H1 (cell line): ENCODE measurements around the gene STXBP6. TPM values are rescaled to one million over a fixed set of nuclear protein-coding genes. Genes with fewer than 3 reads are reported as not detected.

Experiments
- CTCF ChIA-PET: fragments of 300-600 bp; sonication (Branson Sonifier 250); formaldehyde crosslinking; loops from one replicate; lab custom pipeline; 2021; ENCODE audit not compliant: partially characterized antibody; lab: Charles Lee
- POLR2A ChIA-PET: fragments of 300-600 bp; sonication (Branson Sonifier 250); formaldehyde crosslinking; loops from one replicate; lab custom pipeline; 2021; ENCODE audit warnings: inconsistent platforms; ENCODE audit not compliant: partially characterized antibody; lab: Charles Lee
- DNase-seq, 2 experiments: peaks; one replicate each; pipeline versions ENCODE4 v3.0.0 to v3.0.0-alpha.2; 2010 to 2022; ENCODE audit warnings: low spot score in 2 of 2, low read depth in 1 of 2, mixed read lengths in 1 of 2
- FAIRE-seq: peaks from 2 replicates; lab custom pipeline; 2011; peaks lifted over from hg19 to GRCh38; lab: Jason Lieb, UNC
- H2AFZ ChIP-seq: 2 replicates; pipeline ENCODE4 v1.8.1; 2012; ENCODE audit warnings: low read length, inconsistent platforms
- H2AK5ac ChIP-seq: 2 replicates; pipeline ENCODE4 v1.6.1; 2013; ENCODE audit warnings: low read depth, low read length
- H2BK120ac ChIP-seq: replicated peaks from 2 replicates; pipeline ENCODE3; 2013; ENCODE audit warnings: low read depth, low read length, inconsistent platforms
- H2BK12ac ChIP-seq: 2 replicates; pipeline ENCODE4 v1.6.1; 2013; ENCODE audit warnings: low read depth, low read length
- H2BK15ac ChIP-seq: 2 replicates; pipeline ENCODE4 v1.6.1; 2013; ENCODE audit warnings: low read length
- H2BK20ac ChIP-seq: 2 replicates; pipeline ENCODE4 v1.6.1; 2013; ENCODE audit warnings: low read length
- H2BK5ac ChIP-seq: 2 replicates; pipeline ENCODE4 v1.6.1; 2013; ENCODE audit warnings: low read depth, low read length
- H3K14ac ChIP-seq: 2 replicates; pipeline ENCODE4 v1.6.1; 2013; ENCODE audit warnings: inconsistent platforms; ENCODE audit not compliant: insufficient read length
- H3K18ac ChIP-seq: 2 replicates; pipeline ENCODE4 v1.6.1; 2013; ENCODE audit warnings: low read length; ENCODE audit errors: extremely low read depth
- H3K23ac ChIP-seq: 2 replicates; pipeline ENCODE4 v1.6.1; 2013; ENCODE audit warnings: inconsistent platforms; ENCODE audit not compliant: insufficient read length
- H3K23me2 ChIP-seq: 2 replicates; pipeline ENCODE4 v1.6.1; 2013; ENCODE audit warnings: low read depth, low read length
- H3K27ac ChIP-seq: 2 replicates; pipeline ENCODE4 v1.6.1; 2011; ENCODE audit warnings: low read depth, low read length, inconsistent platforms
- H3K27me3 ChIP-seq, 4 experiments: replicated peaks in 1 of 4; 1 replicate in 1 of 4; 2 replicates in 3 of 4; pipeline versions ENCODE4 v1.6.1 to v1.8.1; 2011 to 2013; ENCODE audit warnings: low read length in 3 of 4, mild to moderate bottlenecking in 3 of 4, inconsistent platforms in 2 of 4, mixed read lengths in 2 of 4, moderate library complexity in 1 of 4; ENCODE audit not compliant: control insufficient read depth in 3 of 4, insufficient read depth in 3 of 4; ENCODE audit errors: extremely low read depth in 1 of 4
- H3K36me3 ChIP-seq, 4 experiments: 2 replicates each; pipeline versions ENCODE4 v1.6.1 to v1.8.1; 2011 to 2013; ENCODE audit warnings: mild to moderate bottlenecking in 4 of 4, low read length in 3 of 4, moderate library complexity in 2 of 4, control low read depth in 1 of 4, inconsistent platforms in 1 of 4; ENCODE audit not compliant: insufficient read depth in 4 of 4, control insufficient read depth in 2 of 4
- H3K4ac ChIP-seq: replicated peaks from 2 replicates; pipeline ENCODE3; 2013; ENCODE audit warnings: low read length, low read depth, mixed read lengths, inconsistent platforms; ENCODE audit not compliant: insufficient read length
- H3K4me1 ChIP-seq, 4 experiments: replicated peaks in 1 of 4; 1 replicate in 1 of 4; 2 replicates in 3 of 4; pipeline versions ENCODE4 v1.6.1 to v1.8.1; 2011 to 2013; ENCODE audit warnings: low read length in 3 of 4, inconsistent platforms in 2 of 4, mixed read lengths in 1 of 4; ENCODE audit not compliant: insufficient read depth in 4 of 4, control insufficient read depth in 3 of 4
- H3K4me2 ChIP-seq, 2 experiments: 2 replicates each; pipeline versions ENCODE4 v1.6.1 to v1.8.1; 2011 to 2013; ENCODE audit warnings: low read depth in 2 of 2, low read length in 2 of 2, control low read depth in 1 of 2, inconsistent platforms in 1 of 2, mild to moderate bottlenecking in 1 of 2; ENCODE audit not compliant: insufficient read depth in 1 of 2
- H3K4me3 ChIP-seq, 4 experiments: fragments of 200-600, 300-600 bp in 1 of 4; sonication (generic), shearing (Covaris generic), sonication (Bioruptor Twin) in 1 of 4; 2 replicates each; pipeline versions ENCODE4 v1.5.1 to v1.8.1; 2011 to 2016; ENCODE audit warnings: low read length in 4 of 4, low read depth in 3 of 4, control low read depth in 2 of 4, inconsistent platforms in 2 of 4, mild to moderate bottlenecking in 2 of 4, mixed read lengths in 1 of 4, moderate library complexity in 1 of 4; ENCODE audit not compliant: insufficient read depth in 2 of 4; ENCODE audit errors: extremely low read depth in 1 of 4
- H3K56ac ChIP-seq: replicated peaks from 2 replicates; pipeline ENCODE3; 2013; ENCODE audit warnings: low read depth, mild to moderate bottlenecking, mixed read lengths, low read length, inconsistent platforms; ENCODE audit not compliant: insufficient read length
- H3K79me1 ChIP-seq: 2 replicates; pipeline ENCODE4 v1.6.1; 2013; ENCODE audit warnings: low read depth, low read length, control low read depth
- H3K79me2 ChIP-seq, 2 experiments: 2 replicates each; pipeline versions ENCODE4 v1.6.1 to v1.8.1; 2012 to 2013; ENCODE audit warnings: low read length in 2 of 2, mild to moderate bottlenecking in 2 of 2, inconsistent platforms in 1 of 2; ENCODE audit not compliant: insufficient read depth in 2 of 2, control insufficient read depth in 1 of 2
- H3K9ac ChIP-seq, 4 experiments: replicated peaks in 1 of 4; 1 replicate in 1 of 4; 2 replicates in 3 of 4; pipeline versions ENCODE4 v1.6.1 to v1.8.1; 2011 to 2013; ENCODE audit warnings: low read depth in 3 of 4, low read length in 3 of 4, control low read depth in 2 of 4, mild to moderate bottlenecking in 2 of 4, moderate library complexity in 2 of 4, inconsistent platforms in 1 of 4; ENCODE audit errors: extremely low read depth in 1 of 4
- H3K9me3 ChIP-seq, 2 experiments: 2 replicates each; pipeline versions ENCODE4 v1.6.1 to v1.8.1; 2012 to 2013; ENCODE audit warnings: mild to moderate bottlenecking in 2 of 2, moderate library complexity in 2 of 2, control low read depth in 1 of 2, inconsistent platforms in 1 of 2, low read depth in 1 of 2, low read length in 1 of 2, mixed read lengths in 1 of 2; ENCODE audit not compliant: insufficient read depth in 2 of 2
- H4K20me1 ChIP-seq, 2 experiments: replicated peaks in 1 of 2; 2 replicates each; pipeline versions ENCODE3 to v1.8.1; 2011 to 2013; ENCODE audit warnings: inconsistent platforms in 2 of 2, low read length in 2 of 2, mild to moderate bottlenecking in 1 of 2; ENCODE audit not compliant: insufficient read depth in 2 of 2, control insufficient read depth in 1 of 2
- H4K5ac ChIP-seq: 2 replicates; pipeline ENCODE4 v1.6.1; 2013; ENCODE audit warnings: low read length, low read depth, mixed read lengths, inconsistent platforms; ENCODE audit not compliant: insufficient read length
- H4K8ac ChIP-seq: 2 replicates; pipeline ENCODE4 v1.8.0; 2013; ENCODE audit warnings: mild to moderate bottlenecking, moderate library complexity, low read length, inconsistent platforms; ENCODE audit not compliant: insufficient read depth; ENCODE audit errors: extremely low read depth
- H4K91ac ChIP-seq: replicated peaks from 2 replicates; pipeline ENCODE3; 2013; ENCODE audit warnings: low read length, mixed read lengths, inconsistent platforms; ENCODE audit not compliant: insufficient read length
- ASH2L ChIP-seq: fragments of 200-600, 300-600 bp; sonication (generic); IDR thresholded peaks from one replicate; pipeline ENCODE4 v1.7.1; 2017; ENCODE audit warnings: low read length
- CEBPB ChIP-seq: IDR thresholded peaks from 2 replicates; pipeline ENCODE4 v1.6.1; 2012; ENCODE audit warnings: low read depth, low read length
- CTCF ChIP-seq, 3 experiments: IDR thresholded peaks; 1 replicate in 2 of 3; 2 replicates in 1 of 3; pipeline versions ENCODE4 v1.5.1 to v1.6.1; 2011; ENCODE audit warnings: low read length in 3 of 3, mild to moderate bottlenecking in 3 of 3, inconsistent platforms in 2 of 3, low read depth in 1 of 3, moderate library complexity in 1 of 3; ENCODE audit not compliant: insufficient read depth in 1 of 3; ENCODE audit errors: control extremely low read depth in 1 of 3
- JUND ChIP-seq: IDR thresholded peaks from 2 replicates; pipeline ENCODE4 v1.6.1; 2011; ENCODE audit warnings: mild to moderate bottlenecking, improper control_type of control experiment, low read length
- KDM1A ChIP-seq: fragments of 200-600, 300-600 bp; sonication (generic); IDR thresholded peaks from 2 replicates; pipeline ENCODE4 v1.7.1; 2016; ENCODE audit warnings: mild to moderate bottlenecking, low read length, borderline replicate concordance
- KDM4A ChIP-seq: IDR thresholded peaks from one replicate; pipeline ENCODE4 v1.7.1; 2012; ENCODE audit warnings: low read depth, mild to moderate bottlenecking, moderate library complexity, low read length, inconsistent platforms; ENCODE audit not compliant: severe bottlenecking
- SIX5 ChIP-seq: IDR thresholded peaks from 2 replicates; pipeline ENCODE4 v1.6.1; 2011; ENCODE audit warnings: mild to moderate bottlenecking, low read depth, low read length
- SRF ChIP-seq: IDR thresholded peaks from 2 replicates; pipeline ENCODE4 v1.6.1; 2011; ENCODE audit warnings: mild to moderate bottlenecking, low read depth, low read length, moderate library complexity
- SUZ12 ChIP-seq: fragments of 200-600 bp; sonication (generic); IDR thresholded peaks from 2 replicates; pipeline ENCODE4 v1.6.1; 2012; ENCODE audit warnings: mild to moderate bottlenecking, inconsistent platforms, low read length, moderate library complexity, mixed read lengths
- TAF7 ChIP-seq: optimal IDR thresholded peaks from 2 replicates; pipeline ENCODE3; 2011; ENCODE audit warnings: low read depth, mild to moderate bottlenecking, inconsistent platforms, low read length, moderate library complexity, borderline replicate concordance
- WGBS, 2 experiments: shearing (Covaris generic) in 1 of 2; methylation state at CpG; one replicate each; pipeline versions ENCODE4 v1.1.6 to v1.1.7; 2013 to 2015; ENCODE audit warnings: low lambda C conversion rate in 2 of 2, mixed read lengths in 2 of 2, inconsistent platforms in 1 of 2, low coverage in 1 of 2, missing lambda C conversion rate in 1 of 2; ENCODE audit not compliant: insufficient replicate concordance in 2 of 2, insufficient coverage in 1 of 2, insufficient read length in 1 of 2; ENCODE audit errors: extremely low coverage in 1 of 2, missing lambda C conversion rate in 1 of 2; 5-methylcytosine and 5-hydroxymethylcytosine counted together
- polyA plus RNA-seq, 7 experiments: library from polyadenylated mRNA; depleted of rRNA in 3 of 7; stranded (reverse) in 5 of 7; unstranded in 2 of 7; fragments of >200 nt in 5 of 7; fragments of 200-250 nt in 2 of 7; gene quantifications; 1 replicate in 5 of 7; 2 replicates in 1 of 7; 4 replicates in 1 of 7; pipeline versions ENCODE4 v1.2.1 to v1.2.3, GENCODE V29; 2011 to 2013; ENCODE audit warnings: missing spikeins in 2 of 7, mixed read lengths in 2 of 7
- total RNA-seq: library from RNA; stranded (reverse); fragmentation: NEBNext Ultra II Directional; extraction: Animal tissue kit (Norgen Biotek cat#: 25700); gene quantifications from 2 replicates; pipeline ENCODE4 v1.2.1, GENCODE V29; 2021

STXBP6 gene
- total and polyA plus RNA-seq, 2 of the 8 experiments (the other 6 are each of a cell fraction or from before 2014, with no cell fraction given), result 9.4 to 18.1 TPM

DNA sequence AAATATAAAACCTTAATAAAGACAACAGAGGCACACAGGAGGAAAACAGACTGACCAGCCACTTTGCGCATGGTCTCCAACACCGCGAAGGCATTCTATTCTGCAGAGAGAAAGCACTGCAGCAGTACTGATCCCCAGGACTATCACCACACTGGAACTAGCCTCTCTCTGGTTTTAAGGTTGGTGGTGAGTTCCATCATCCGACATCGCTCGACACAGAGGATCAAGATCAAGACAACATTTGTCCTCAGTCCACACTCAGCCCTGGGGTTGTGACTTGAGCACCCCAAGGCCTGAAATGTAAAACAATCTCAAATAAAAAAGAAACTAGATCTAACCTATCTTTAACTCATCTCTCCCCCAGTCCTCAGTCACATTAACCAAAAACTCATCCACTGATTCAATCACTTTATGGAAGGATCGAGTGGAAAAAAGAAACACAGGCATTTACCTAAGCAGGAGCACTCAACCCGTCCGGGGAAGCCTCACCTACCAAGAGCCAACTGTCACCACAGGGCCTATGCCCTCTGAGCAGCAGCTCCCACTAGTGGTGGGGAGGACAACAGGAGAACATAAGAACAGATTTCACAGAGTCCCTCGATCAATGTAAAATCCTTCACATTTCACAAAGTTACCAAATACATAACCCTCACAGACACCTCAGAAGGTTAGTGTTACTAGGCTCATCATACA is 17.7 kb downstream of the STXBP6 start:
- FAIRE-seq, result peak; percentile 65
- H2BK20ac ChIP-seq, result no peak overlapping the region
- ChIA-PET CTCF (interaction anchor here (0.7 to 1.2 kb wide), 3 partner anchors 9 to 240 kb away, joined by 3 to 5 read pairs (median 4); no protein-coding TSS in a partner anchor), POLR2A (no interaction called here)
- 0 out of 4 replicates have a peak, but pooled peaks cover 0 to 2% of the 10 kb centered on the region in 2 experiments for H3K79me2 ChIP-seq
- H3K4me3 ChIP-seq, result no peak overlapping the region
- H3K4ac ChIP-seq, result no peak overlapping the region
- no peaks in the 10 kb centered on the region for H4K20me1 ChIP-seq
- no peak overlapping the region for H3K56ac ChIP-seq
- H2AFZ ChIP-seq, result no peak overlapping the region; the same call in 1 of the 2 replicates
- peak overlapping the region; percentile 25; the same call in 1 of the 2 replicates for H2BK15ac ChIP-seq
- H3K14ac ChIP-seq, result no peak overlapping the region
- H3K36me3 ChIP-seq, result no peaks in the 10 kb centered on the region
- no peak overlapping the region for H2BK12ac ChIP-seq
- no peaks in the 10 kb centered on the region for H3K9me3 ChIP-seq
- no peaks in the 10 kb centered on the region for H3K27me3 ChIP-seq
- DNase-seq, result no peak
- no peak overlapping the region for H4K91ac ChIP-seq
- no peak overlapping the region for H3K23ac ChIP-seq
- no peak overlapping the region for H3K4me2 ChIP-seq
- H3K9ac ChIP-seq, result no peak overlapping the region
- no peak overlapping the region for H2BK5ac ChIP-seq
- H2AK5ac ChIP-seq, result no peak overlapping the region
- H3K18ac ChIP-seq, result no peak overlapping the region
- no peak overlapping the region for H3K27ac ChIP-seq
- H4K8ac ChIP-seq, result no peak overlapping the region
- no peak overlapping the region for H4K5ac ChIP-seq
- no peaks in the 10 kb centered on the region; the same call in 1 of the 2 replicates for H3K79me1 ChIP-seq
- 96% methylated on average over 10 of the region's 10 CpGs; no CpG with 5 or more reads in 1 of the 2 experiments for WGBS, 2 experiments
- H2BK120ac ChIP-seq, result no peak overlapping the region
- H3K23me2 ChIP-seq, result no peaks in the 10 kb centered on the region
- H3K4me1 ChIP-seq, result no peaks in the 10 kb centered on the region
- TF ChIP-seq SIX5 (no peak), ASH2L (no peak), CTCF (IDR thresholded peaks at IDR 0.05; ENCODE audit: control extremely low read depth in 1 of 3, insufficient read depth in 1 of 3, low read depth in 1 of 3, low read length in 3 of 3) (peak; percentile 56 to 80 (median 68)), SRF (no peak), CEBPB (no peak), SUZ12 (no peak), TAF7 (no peak), JUND (no peak), KDM4A (no peak), KDM1A (no peak)
